Ovary (tissue), 3 donors: ENCODE results near the gene NPTXR.

Experiments
- EP300 ChIP-seq: sonication (generic); formaldehyde crosslinking; IDR thresholded peaks from one replicate; pipeline ENCODE4 v1.6.1; 2017; ENCODE audit warnings: antibody characterized with exemption
- POLR2A ChIP-seq: fragments of 450-650 bp; IDR thresholded peaks from one replicate; pipeline ENCODE4 v1.6.1; 2017; ENCODE audit warnings: antibody characterized with exemption, mild to moderate bottlenecking, moderate library complexity
- TF ChIP-seq, protein P1 (sequence below), 3 donors: fragments of 450-650 bp in 2 of 3; fragments of 200-600 bp in 1 of 3; IDR thresholded peaks; one replicate each; pipeline versions ENCODE4 v1.5.1 to v1.8.0; 2016 to 2022; ENCODE audit warnings: antibody characterized with exemption in 3 of 3, mild to moderate bottlenecking in 1 of 3
- donor health status: DM: no; HTN: no; CAD: no.

DNA sequence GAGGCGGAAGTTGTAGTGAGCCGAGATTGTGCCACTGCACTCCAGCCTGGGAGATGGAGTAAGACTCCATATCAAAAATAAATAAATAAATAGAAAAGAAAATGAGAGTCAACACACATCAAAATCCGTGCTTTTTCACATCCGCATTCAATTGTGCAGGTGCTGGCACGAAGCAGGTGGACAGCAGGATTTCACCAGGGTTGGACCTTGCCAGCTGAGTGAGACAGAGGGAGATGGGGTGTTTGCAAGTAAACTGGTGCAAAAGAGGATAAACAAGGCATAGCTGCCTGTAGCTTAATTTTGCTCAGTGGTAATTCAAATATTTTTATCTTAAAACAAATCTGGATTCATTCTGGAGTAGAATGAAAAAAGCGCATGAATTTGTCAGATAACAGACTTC is 26.6 kb downstream of the NPTXR start:
- TF ChIP-seq, protein P1, sequence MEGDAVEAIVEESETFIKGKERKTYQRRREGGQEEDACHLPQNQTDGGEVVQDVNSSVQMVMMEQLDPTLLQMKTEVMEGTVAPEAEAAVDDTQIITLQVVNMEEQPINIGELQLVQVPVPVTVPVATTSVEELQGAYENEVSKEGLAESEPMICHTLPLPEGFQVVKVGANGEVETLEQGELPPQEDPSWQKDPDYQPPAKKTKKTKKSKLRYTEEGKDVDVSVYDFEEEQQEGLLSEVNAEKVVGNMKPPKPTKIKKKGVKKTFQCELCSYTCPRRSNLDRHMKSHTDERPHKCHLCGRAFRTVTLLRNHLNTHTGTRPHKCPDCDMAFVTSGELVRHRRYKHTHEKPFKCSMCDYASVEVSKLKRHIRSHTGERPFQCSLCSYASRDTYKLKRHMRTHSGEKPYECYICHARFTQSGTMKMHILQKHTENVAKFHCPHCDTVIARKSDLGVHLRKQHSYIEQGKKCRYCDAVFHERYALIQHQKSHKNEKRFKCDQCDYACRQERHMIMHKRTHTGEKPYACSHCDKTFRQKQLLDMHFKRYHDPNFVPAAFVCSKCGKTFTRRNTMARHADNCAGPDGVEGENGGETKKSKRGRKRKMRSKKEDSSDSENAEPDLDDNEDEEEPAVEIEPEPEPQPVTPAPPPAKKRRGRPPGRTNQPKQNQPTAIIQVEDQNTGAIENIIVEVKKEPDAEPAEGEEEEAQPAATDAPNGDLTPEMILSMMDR (IDR thresholded peaks at IDR 0.05), result no peak
- TF ChIP-seq POLR2A (no peak), EP300 (no peak)
